CD4-positive, alpha-beta T cell treated with Interleukin-4 for 4 hours (primary cell): ENCODE results near the gene TTLL7.
A peak's percentile ranks its signal among the peaks of the same experiment; 100 is the strongest.

ENCODE experiments used
- DNase-seq: peaks from one replicate; pipeline ENCODE4 v3.0.0-alpha.2; 2020

The TTLL7 gene

DNA sequence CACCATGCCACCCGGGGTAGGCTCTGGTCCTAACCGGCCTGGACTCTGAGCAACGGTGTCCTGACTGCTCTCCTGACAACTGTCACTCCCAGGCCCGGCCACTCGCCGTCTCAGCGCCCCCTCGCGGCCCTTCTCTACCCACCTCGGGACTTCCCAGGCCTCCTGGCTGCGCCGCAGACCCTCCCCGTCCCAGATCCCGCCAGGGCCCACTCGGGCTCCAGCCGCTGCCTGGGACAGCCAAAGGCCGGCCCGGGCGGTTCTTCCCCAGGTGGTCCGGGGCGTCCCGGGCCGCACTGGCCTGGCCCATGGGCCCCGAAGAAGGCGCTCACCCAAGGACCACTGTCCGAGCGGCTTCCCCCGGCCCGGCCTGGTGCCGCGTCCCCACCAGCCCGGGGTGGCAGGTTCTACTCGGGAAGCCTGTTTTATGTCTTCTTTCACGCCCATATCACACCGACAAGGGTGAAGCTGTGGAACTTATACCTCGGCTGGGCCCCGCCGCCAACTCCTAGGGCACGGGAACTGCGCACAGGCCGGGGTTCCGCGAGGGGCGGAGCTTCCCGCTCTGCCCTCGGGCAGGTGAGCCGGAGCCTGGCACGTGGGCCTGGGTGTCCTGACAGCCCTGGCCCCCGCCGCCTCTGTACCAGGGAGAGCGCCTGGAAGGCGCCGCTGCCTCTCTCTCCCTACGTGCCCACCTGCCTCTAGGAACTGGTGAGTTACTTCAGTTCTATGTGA is 138.3 kb downstream of the TTLL7 start:
- peak; percentile 56 for DNase-seq

- DNase-seq, result no peak
Measured at GRCh38 chr1:83857716-83858115, 141.2 kb downstream of the TTLL7 start.

DNA sequence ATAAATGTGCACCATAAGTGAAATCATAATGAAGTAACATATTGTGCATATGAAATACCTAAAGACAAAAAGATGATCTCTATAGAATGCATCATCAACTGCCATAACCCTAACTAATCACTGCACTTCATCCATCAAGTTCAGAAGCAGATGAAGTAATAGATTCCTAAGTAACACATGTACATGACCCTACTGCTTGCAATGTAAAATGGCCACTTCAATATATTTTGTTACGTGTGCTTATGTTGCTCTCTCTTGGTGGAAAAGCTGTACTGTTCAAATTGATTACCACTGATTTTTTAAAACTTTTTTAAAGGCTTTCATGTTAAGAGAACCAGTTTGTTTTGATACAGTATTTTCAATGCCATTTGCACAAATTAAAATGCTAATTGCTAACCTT is 141.8 kb downstream of the TTLL7 start:
- no peak for DNase-seq

GRCh38 chr1:83856381-83856780 is 142.6 kb downstream of the TTLL7 start:
- DNase-seq, result no peak

GRCh38 chr1:83854456-83854855 is 144.5 kb downstream of the TTLL7 start:
- DNase-seq, result no peak

DNA sequence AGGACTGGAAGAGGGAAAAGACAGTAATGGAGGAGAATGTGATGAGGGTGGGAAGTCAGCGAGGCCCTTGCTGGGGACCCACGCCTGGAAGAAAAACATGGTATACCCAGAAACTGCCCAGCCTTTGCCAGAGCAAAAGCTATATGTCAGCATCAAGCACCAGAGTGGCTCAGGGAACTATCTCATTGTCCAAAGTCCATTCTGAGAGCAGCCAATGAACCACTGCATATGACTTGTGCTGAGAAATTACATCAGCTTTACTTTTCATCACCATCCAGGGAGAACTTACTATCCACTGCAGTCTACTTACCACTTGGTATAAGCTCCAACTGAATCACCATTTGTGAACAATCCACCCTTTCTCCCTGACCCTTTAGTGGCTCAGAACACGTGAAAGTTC is 148.1 kb downstream of the TTLL7 start:
- DNase-seq, result no peak

GRCh38 chr1:83849191-83850061 is 149.5 kb downstream of the TTLL7 start:
- DNase-seq, result no peak

- DNase-seq, result no peak
Measured at GRCh38 chr1:83846138-83846537, 152.8 kb downstream of the TTLL7 start.

DNA sequence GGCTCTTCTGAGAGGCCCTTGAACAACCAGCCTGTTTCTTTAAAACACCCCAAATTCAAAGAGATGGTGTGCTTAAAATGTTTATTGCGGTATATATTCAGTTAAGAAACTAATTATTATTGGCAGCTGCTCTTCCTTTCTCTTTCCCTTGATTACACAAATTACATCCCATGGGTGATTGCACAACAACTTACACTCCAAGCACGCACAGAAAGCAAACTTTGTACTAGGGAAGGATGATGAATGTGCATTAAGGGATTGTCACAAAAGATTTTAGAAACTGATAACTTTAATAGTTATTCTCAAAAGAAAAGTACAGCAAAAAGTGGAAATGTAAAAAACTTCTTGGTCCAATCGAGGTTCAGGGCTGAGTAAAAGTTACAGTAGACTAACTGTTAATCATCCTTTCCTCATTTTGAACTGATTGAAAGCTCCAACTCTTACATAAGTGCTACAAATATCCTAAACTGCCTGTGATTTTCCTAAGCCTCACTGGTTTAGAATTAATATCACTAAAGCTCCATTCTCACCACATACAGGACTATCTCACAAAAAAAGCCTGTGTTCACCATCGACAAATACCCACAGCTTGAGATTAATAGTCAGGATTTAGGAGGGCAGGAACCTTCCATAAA is 153.4 kb downstream of the TTLL7 start:
- DNase-seq, result no peak

DNA sequence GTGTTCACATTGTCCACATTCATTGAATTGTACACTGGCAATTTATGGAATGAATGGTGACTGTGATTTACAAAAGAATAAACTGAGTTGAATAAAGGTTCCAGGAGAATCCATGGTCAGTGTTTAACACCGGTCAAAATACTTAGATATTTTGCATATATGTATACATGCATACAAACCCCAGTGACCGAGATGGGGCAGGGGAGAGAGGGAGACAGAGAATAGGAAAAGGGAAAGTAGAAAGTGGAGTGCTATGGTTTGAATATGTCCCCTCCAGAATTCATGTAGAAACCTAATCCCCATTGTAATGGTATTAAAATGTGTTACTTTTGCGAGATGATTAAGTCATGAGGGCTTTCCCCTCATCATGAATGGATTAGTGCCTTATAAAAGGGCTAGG is 154.4 kb downstream of the TTLL7 start:
- no peak for DNase-seq

- DNase-seq, result no peak
Measured at GRCh38 chr1:83839566-83840173, 159.3 kb downstream of the TTLL7 start.

GRCh38 chr1:83838573-83838972 is 160.4 kb downstream of the TTLL7 start:
- DNase-seq, result no peak

DNA sequence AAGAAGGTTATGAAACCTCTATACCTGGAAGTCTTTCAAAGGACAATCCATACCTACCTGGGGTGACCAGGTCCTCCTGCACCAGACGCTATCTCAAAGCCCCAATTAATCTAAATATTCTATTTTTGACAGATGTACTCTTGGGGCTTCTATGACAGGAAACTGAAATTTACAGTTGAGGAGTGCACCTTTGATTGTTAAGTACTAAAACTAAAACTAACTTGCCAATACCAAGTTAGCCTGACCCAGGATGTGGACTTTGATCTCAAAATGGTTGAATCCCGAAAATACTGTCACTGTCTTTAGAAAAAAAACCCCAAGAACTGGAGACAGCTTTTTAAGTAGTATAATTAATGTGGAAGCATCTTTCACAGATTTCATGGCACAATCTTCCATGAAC is 162.4 kb downstream of the TTLL7 start:
- DNase-seq, result no peak

- DNase-seq, result no peak
Measured at GRCh38 chr1:83834621-83835264, 164.2 kb downstream of the TTLL7 start.

- DNase-seq, result no peak
Measured at GRCh38 chr1:83832194-83832593, 166.7 kb downstream of the TTLL7 start.

GRCh38 chr1:83829106-83829505 is 169.8 kb downstream of the TTLL7 start:
- DNase-seq, result no peak

DNA sequence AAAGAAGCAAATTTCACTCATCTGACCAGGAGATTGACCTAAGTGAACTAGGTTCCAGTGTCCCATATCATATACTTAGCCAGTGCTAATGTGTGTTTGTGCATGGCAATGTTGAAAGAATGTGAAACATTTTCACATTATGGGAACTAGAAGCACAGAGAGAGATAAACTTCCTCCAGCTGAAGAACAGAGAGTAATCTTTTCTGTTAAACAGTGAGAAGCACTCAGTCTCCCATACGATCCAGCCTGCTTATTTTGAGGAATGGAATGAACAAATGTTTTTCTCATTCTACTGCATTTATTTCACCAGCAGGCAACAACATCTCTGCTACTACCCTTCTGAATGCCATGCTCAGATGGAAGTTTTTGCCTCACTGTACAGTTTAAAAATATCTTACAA is 170.5 kb downstream of the TTLL7 start:
- DNase-seq, result no peak

DNA sequence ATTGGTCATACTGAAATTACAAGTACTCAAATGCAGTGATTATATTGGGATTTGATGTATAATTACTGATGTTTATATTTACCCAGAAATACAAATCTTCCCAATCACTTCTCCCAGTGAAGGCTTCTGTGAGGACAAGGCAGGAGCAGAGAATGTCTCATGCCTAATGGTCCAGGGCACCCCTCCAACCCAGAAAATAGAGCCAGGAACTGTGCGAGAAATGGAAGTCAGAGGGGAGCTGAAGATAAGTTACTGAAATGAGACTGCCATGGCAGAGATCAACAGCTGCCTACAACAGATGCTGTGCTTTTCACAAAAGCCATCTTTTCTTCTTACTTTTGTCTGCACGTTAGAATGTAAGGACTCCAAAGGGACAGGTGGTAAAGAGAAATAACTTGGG is 171.2 kb downstream of the TTLL7 start:
- DNase-seq, result no peak

DNA sequence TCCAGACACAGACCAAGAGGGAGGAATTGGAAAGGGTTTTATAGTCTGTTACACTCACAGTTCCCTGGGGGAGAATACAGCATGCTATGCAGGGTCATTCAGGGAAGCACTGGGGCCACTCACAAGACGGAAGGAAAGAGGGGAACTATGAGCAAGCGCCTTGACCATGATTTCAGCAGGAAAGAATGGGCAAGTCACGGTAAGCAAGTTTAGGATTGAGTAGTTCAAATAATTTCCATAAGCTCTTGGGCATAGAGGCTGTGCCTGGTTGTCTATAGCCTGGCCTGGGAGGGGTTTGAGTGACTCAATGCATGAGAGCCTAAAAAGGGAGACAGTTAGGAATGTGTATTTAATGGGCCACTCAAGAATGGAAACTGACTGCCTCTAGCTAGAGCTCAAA is 176.7 kb downstream of the TTLL7 start:
- no peak for DNase-seq

DNA sequence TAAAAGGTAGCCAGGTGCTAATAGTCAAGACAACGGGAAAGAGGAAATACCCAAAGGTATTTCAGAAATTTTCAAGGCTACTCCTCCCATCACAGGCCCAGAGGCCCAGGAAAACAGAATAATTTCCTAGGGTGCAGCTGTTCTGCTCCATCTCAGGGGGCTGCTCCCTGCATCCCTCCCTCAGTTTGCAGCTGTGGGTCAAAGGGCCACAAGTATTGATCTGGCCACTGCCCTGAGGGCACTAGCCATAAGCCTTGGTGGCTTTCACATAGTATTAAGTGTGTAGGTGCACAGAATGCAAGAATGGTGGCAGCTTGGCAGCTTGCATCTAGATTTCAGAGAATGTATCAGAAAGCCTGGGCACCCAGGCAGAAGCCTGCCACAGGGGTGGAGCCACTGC is 179.5 kb downstream of the TTLL7 start:
- no peak for DNase-seq

GRCh38 chr1:83818916-83819315 is 180.0 kb downstream of the TTLL7 start:
- no peak for DNase-seq

- DNase-seq, result no peak
Measured at GRCh38 chr1:83816836-83817235, 182.1 kb downstream of the TTLL7 start.

DNA sequence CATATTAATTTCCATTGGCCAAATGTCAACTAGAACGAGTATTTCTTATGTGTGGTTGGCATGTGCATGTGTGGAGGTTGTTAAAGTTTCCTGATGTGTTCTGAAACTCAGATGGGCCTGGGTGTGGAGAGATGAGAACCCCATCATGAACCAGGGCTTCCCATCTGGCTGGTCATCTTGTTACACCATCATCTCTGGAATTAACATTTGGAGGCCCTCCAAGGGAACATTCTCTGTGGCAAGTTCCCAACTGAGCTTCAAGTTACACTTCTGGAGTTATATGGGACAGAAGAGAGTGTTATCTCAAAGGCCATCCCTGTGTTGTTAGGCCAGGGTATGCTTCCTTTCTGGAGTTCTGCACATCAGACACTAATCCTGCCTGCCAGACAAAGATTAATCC is 183.6 kb downstream of the TTLL7 start:
- no peak for DNase-seq
